ENCODE results near the gene MYL10.

The MYL10 gene

DNA sequence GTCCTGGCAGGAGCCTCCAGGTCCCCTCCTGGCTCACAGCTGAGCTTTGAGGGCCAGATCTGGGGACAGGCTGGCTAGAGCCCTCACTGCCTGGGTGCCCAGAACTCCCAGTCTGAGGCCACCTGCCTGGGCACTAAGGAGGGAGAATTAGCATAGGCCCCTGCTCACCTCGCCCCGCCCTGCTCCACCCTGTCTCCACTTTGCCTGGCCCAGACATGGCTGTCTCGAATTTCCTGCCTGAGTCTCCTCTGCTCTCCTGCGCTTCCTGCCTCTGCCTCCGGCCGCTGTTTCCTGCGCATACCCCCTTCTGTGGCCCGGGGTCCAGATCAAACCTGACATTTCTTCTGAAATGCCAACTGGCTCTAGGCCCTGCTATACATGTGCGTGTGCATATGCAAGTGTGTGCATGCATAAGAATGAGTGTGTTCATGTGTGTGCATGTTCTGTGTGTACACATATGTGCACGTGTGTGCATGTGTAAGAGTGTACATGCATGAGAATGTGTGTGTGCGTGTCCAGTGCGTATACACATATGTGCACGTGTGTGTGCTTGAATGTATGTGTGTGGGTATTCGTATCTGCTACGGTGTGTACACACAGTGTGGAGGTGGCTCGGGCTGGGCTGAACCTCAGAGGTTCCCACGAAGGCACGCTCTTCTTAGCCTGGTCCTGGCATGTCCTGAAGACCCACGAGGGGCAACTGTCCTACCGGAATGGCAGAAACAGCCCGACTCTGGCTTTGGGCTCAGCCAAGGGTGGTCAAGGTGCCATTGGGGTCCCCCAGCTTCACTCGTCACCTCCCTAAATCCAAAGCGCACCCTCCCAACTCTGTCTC is 64.9 kb downstream of the MYL10 start:
- no peak for FAIRE-seq
